Fibroblast of upper back skin (primary cell): Measurements from ENCODE around the gene ARHGAP10.
A peak's percentile ranks its signal among the peaks of the same experiment; 100 is the strongest.

Experiments
- DNase-seq: peaks from one replicate; pipeline ENCODE4 v3.0.0-alpha.2; 2013

ARHGAP10 gene

DNA sequence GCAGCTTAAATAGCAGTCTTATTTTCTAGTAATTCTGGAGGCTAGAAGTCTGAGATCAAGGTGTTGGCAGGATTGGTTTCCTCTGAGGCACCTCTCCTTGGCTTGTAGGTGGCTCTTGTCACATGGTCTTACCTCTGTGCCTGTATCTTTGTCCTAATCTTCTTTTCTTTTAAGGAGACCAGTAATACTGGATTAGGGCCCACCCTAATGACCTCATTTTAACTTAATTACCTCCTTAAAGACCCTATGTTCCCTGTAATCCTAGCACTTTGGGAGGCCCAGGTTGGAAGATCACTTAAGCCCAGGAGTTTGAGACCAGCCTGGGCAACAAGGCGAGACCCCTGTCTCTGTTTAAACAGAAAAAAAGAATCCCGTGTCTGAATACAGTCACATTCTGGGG is 38.9 kb downstream of the ARHGAP10 start:
- DNase-seq = no peak

DNA sequence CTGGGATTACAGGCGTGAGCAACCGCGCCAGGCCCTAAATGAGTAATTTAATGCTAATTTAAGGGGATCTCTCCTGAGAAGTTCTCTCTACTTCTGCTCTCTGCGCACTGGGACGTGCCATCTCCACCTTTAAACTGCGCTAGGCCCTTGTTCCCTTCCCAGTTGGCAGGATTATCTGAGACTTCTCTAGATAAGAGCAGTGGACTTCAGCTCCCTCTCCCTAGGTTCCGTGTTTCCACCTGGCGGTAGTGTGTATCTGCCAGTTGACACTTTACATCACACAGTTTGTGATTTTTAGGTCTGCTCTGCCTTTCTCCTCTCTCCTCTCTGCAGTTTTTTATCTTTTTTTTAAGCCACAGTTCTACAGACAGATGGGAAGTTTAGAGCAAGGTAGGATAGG is 40.2 kb downstream of the ARHGAP10 start:
- DNase-seq = no peak

GRCh38 chr4:147772459-147772969 is 40.6 kb downstream of the ARHGAP10 start:
- peak; percentile 90 for DNase-seq

DNA sequence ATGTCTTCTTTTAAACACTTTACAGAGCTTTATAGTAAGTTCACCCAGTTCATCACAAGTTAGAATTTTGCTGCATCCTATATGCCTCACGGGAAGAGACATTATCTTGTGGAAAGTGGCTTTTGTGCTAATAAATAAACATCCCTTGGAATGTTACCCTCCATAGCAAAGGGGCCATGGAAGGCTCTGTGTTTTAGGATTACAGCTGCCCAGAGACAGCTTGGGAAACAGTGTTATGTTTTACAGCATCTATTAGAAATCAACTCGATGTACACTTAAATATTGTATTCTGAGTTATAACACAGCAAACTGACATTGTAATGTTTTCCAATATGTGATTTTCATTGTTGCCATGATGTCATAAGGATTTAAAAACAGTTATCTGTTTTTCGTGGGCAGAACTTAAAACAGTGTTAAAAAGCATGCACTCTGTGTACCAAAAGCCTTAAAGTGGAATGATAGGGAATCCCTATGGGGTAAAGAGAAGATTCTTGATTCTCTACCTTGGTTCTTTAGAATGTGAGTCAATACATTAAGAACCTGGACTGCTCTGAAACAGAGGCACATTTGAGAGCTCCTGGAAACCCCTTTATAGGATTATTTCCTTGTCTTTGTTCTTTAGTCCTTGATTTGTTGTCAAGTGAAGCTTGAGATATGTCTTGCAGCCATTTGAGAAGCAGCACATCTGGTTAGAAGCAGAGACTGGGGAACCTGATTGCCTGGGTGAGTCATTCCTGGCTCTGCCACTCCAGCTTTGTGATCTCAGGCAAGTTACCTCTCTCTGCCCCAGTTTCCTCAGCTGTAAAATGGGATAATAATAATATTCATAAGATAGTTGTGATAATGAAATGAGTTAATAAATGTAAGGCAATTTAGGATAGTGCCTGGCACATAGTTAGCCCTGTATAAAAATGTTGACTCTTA is 41.6 kb downstream of the ARHGAP10 start:
- DNase-seq = peak; percentile 60

DNA sequence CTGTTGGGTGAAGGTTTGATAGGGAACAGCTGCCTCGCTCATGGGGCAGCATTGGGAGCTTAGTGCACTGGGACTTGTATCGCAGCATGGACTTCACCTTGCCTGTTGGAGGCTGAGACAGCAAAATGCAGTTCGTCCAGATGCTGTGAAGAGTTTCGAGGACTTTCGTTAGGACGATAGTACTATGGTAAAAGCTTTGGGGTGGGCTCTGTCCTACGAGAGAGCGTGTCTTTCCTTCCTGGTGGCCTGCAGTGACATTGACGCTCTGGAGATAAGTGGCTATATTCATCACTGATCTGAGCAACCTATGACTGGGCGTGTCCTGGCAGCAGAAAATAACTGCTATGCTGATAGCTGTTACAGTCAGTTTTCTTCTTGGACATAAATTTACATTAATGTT is 44.8 kb downstream of the ARHGAP10 start:
- no peak for DNase-seq

DNA sequence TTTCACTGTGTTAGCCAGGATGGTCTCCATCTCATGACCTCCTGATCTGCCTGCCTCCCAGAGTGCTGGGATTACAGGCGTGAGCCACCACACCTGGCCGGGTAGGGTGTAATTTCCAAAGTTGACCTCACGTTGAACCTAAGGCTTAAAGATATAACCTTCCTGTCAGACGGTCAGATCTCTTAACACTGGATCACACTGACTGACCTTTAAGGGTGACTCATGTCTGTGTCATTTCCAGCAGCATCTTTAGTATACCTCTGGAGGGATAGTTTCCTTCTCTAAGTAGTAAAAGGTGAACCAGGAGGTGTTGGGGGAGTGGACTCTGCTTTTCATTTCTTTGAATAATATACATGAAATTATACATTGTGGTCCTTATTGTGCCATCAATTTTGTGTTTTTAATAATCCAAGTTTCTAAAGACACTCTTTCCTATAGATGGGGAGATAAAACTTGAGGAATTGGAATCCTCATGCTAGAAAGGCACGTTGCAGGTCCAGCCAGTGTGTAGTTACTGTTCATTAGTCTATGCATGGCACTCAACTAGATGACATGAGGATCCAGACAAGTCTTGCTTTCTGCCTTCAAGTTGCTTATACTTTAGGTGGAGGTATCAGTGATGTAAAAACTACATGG is 45.7 kb downstream of the ARHGAP10 start:
- peak; percentile 15 for DNase-seq

DNA sequence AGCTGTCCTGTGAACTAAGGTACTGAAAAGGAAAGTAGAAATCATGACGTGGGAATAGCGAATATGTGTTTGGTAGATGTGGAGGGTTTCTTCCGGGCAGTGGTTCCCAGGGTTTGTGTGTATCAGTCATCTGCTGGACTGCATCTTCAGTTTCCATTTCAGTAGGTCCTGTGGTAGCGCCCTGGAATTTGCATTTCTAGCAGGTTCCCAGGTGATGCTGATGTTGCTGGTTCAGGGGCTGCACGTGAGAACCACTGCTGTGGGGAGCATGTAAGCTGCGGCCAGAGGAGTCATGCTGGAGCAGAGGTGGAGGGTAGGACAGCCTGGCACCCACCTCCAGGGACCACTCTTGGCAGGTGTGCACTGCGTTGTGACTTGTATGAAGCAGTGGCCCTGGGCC is 47.1 kb downstream of the ARHGAP10 start:
- no peak for DNase-seq

GRCh38 chr4:147779451-147779850 is 47.6 kb downstream of the ARHGAP10 start:
- no peak for DNase-seq

DNA sequence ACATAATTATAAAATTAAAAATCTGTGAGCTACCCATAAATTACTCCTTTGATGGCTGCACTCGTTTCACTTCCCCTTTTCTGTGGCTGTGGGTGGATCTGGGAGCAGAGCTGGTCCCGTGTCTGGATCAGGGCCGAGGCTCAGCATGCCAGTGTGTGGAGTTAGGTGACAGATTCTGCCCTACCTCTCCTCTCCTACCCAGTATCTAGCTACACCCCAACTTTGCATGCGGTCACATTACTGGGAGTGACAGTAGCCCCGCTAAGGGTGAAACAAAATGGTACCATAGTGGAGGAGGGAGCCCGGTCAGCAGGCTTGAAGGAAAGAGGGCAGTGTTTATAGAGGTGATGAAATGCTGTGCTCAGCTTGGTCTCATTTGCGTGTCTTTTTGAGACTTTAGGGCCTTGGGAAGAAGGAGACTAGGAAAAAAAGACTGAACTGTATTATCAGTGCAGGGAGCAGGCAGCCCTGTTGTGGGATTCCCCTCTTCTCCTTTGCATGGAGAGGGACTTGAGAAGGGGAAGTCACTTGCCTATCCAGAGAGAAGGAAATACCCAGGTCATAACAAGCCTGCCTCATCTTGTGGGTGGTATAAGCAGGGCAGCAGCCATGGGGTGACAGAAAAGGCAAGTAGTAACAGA is 48.4 kb downstream of the ARHGAP10 start:
- no peak for DNase-seq

DNA sequence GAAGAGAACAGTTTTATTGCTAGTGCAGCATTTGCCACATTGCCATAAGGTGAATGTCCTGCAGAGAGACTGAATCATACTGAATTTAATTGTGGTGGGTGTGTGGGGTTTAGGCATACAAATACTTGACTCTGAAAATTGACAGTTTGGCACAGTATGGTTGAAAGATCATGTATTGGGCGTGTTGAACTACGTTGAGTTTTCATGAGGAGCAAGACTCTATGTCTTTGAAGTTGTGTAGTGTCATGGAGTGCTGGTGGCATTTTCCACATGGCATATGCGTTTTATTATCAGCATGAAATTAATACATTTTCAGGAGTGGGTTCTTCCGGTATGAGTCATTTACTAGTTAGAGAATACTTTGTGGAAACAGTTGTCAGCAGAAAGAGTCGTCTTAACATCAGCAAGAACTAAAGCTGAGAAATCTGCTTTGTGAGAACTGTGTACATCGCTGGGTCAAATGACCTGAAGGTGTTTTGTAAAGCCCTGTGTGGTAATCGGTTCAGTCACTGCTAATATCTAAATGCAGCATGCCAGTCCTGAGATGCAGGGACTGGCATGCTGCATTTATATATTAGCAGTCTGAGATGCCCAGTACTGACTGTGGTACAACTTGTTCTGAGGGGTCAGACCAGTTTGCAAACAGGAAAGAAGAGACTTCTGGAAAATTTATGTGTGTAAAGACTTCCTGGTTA is 50.3 kb downstream of the ARHGAP10 start:
- DNase-seq = peak; percentile 26

DNA sequence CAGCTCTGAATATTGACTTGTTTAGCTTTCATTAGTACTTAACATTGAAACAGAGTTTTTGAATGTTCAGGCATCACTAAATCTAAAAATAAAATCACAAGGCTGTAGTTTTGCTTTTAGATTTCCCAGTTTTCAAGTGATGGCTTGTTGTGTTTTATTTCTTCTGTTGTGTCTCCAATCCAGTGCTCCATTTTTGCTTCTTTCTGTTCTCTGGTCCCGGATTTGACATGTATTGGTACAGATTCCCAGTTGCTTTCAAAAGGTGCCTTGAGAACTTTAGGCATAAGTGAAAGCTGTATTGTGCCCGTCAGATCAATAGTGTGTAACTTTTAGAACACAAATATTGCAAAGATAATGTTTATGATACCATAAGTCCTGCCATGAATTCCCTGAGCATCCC is 53.2 kb downstream of the ARHGAP10 start:
- DNase-seq = no peak

- DNase-seq = no peak
Measured at GRCh38 chr4:147786031-147786430, 54.1 kb downstream of the ARHGAP10 start.

- no peak for DNase-seq
Measured at GRCh38 chr4:147786531-147786930, 54.6 kb downstream of the ARHGAP10 start.

DNA sequence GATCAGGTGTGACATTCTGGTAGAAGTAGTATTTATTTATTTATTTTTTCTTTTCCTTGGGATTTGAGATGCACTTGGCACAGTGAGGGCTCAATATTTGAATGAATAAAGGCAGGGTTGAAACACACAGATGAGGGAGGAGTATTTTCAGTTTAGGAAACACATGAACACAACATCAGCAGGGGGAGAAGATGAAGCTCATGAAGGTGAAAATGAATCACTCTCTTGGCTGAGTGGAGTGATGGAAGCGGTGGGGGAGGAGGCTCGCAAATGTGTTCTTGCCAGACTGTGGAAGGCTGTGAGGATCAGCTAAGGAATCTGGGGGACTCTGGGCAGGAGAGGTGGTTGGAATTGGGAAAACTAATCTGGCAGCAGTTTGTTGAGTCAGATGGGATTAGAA is 55.3 kb downstream of the ARHGAP10 start:
- peak; percentile 93 for DNase-seq

- DNase-seq = no peak
Measured at GRCh38 chr4:147788791-147789190, 56.9 kb downstream of the ARHGAP10 start.

- peak; percentile 72 for DNase-seq
Measured at GRCh38 chr4:147789596-147789995, 57.7 kb downstream of the ARHGAP10 start.

DNA sequence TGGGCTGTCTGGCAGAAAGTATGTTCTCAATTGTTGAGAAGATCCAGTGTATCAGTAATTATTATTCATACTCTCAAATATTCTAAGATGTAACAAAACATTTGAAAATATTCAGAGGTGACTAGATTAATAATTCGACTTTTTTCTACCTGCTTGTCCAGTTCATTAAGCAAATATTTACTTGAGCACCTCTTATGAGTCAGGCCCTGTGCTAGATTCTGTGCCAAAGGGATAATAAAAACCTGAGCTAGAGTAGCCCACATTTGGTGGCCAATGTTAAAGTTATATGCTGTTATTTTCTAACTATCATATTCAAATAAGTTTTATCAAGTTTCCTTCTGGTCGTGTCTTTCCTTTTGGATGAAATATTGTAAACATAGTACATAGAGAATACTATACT is 58.5 kb downstream of the ARHGAP10 start:
- no peak for DNase-seq

GRCh38 chr4:147791341-147791740 is 59.5 kb downstream of the ARHGAP10 start:
- no peak for DNase-seq

- DNase-seq = no peak
Measured at GRCh38 chr4:147791865-147792264, 60.0 kb downstream of the ARHGAP10 start.

- no peak for DNase-seq
Measured at GRCh38 chr4:147793569-147794313, 61.9 kb downstream of the ARHGAP10 start.

DNA sequence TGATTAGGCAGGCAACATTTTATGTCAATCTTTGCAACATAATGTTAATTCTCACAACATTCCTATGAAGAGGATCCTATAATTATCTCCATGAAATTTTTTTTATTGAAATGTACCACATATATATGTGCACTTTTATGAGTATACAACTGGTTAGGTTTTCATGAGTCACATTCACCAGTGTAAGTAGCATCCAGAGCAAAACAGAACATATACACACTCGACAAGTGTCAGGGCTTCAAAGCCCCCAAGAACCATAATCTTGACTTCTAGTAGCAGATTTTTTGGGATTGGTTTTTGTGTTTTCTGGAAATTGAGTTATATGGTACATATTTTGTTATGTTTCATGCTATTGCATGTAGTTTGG is 62.4 kb downstream of the ARHGAP10 start:
- DNase-seq = no peak

DNA sequence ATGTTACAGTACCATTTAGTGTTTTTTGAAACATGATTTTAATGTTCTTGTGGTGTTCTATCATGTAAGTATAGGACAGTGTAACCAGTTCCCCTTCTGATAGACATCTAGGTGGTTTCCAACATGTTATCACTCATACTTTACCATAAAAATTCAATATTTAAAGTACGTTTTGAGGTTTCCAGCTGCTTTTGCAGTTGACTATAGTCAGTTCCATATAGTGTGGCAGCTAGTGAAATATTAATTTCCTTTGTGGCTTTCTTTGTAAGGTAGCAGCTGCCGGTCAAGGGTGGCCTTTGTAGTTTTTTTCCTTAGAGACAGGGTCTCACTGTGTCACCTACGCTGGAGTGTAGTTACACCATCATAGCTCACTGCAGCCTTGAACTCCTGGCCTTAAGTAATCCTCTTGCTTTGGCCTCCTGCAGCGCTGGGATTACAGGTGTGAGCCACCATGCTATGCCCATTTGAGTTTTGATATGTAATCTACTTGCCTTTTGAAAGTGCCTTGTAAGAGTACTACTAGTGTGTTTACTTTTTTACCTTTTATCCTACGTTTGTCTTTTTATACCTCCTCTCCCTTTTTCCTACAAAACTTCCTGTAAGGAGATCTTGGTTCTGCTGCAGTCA is 63.0 kb downstream of the ARHGAP10 start:
- DNase-seq = no peak
